ENCODE results near the gene RPS21. TPM values are rescaled to one million over a fixed set of nuclear protein-coding genes. Genes with fewer than 3 reads are reported as not detected.

Gene RPS21
- total and polyA plus RNA-seq, 9 of the 15 experiments (the other 6 are each of a cell fraction or from before 2014, with no cell fraction given), result 1,380 to 5,647 (median 3,091) TPM

GRCh38 chr20:62388839-62389600 is 2.1 kb downstream of the RPS21 start (continued):
- TF ChIP-seq, protein P1, sequence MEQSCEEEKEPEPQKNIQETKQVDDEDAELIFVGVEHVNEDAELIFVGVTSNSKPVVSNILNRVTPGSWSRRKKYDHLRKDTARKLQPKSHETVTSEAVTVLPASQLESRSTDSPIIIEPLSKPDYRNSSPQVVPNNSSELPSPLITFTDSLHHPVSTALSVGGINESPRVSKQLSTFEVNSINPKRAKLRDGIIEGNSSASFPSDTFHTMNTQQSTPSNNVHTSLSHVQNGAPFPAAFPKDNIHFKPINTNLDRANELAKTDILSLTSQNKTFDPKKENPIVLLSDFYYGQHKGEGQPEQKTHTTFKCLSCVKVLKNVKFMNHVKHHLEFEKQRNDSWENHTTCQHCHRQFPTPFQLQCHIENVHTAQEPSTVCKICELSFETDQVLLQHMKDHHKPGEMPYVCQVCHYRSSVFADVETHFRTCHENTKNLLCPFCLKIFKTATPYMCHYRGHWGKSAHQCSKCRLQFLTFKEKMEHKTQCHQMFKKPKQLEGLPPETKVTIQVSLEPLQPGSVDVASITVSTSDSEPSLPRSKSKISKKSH (CRISPR knock-in tag; IDR thresholded peaks at IDR 0.05), result no peak
- TF ChIP-seq POLR2B (IDR thresholded peaks at IDR 0.05; ENCODE audit: low read depth, partially characterized antibody) (peak; percentile 35), CBX3 (IDR thresholded peaks at IDR 0.05; ENCODE audit: borderline replicate concordance in 1 of 2, low read length in 2 of 2) (no peak), MEF2A (IDR thresholded peaks at IDR 0.05; ENCODE audit: control insufficient read depth, low read depth, low read length) (no peak), NCOR1 (IDR thresholded peaks at IDR 0.05) (peak; percentile 25; the same call in 1 of the 2 replicates), POLR2AphosphoS2 (IDR thresholded peaks at IDR 0.05; ENCODE audit: low read length) (0 out of 2 replicates have a peak, but pooled peaks have one; percentile 10), POLR2AphosphoS5 (IDR thresholded peaks at IDR 0.05; ENCODE audit: control insufficient read depth, insufficient read depth, low read depth, low read length) (0 out of 2 replicates have a peak, but pooled peaks have one; percentile 37), RFX7 (CRISPR knock-in tag; IDR thresholded peaks at IDR 0.05) (no peak), HNRNPUL1 (IDR thresholded peaks at IDR 0.05; ENCODE audit: low read length) (peak; percentile 67; the same call in 1 of the 2 replicates), RBFOX2 (IDR thresholded peaks at IDR 0.05; ENCODE audit: low read depth, low read length) (peak; percentile 65), POLR2A (conservative IDR thresholded peaks at IDR 0.05) (peak; percentile 77), PTTG1 (tag; IDR thresholded peaks at IDR 0.05; ENCODE audit: low read depth) (no peak), SUPT5H (IDR thresholded peaks at IDR 0.05) (peak; percentile 73), POLR2G (IDR thresholded peaks at IDR 0.05; ENCODE audit: low read depth, low read length) (peak; percentile 61), KDM5B (IDR thresholded peaks at IDR 0.05; ENCODE audit: insufficient replicate concordance, low read depth, low read length) (peak; percentile 54), ZNF507 (tag; conservative IDR thresholded peaks at IDR 0.05) (no peak)
